Stimulated activated CD4-positive, alpha-beta T cell treated with anti-CD3 and anti-CD28 coated beads, Interleukin-2, amount 100 ng/mL, for 24 hours (primary cell): Measurements from ENCODE around the gene ZNF574.

ENCODE experiments used
- DNase-seq, 2 donors: peaks; one replicate each; pipeline ENCODE4 v3.0.0-alpha.2; 2020

The ZNF574 gene

GRCh38 chr19:42108527-42109389, 32.8 kb downstream of the ZNF574 start:
- peak; percentile 92 for DNase-seq

GRCh38 chr19:42109896-42110295, 33.9 kb downstream of the ZNF574 start:
- no peak for DNase-seq

GRCh38 chr19:42110658-42111057, 34.7 kb downstream of the ZNF574 start:
- no peak for DNase-seq

- DNase-seq: no peak
Measured at GRCh38 chr19:42111384-42111783, 35.4 kb downstream of the ZNF574 start.

GRCh38 chr19:42111811-42112210, 35.8 kb downstream of the ZNF574 start:
- DNase-seq: no peak

- no peak for DNase-seq
Measured at GRCh38 chr19:42113641-42114348, 37.8 kb downstream of the ZNF574 start.

- DNase-seq: no peak
Measured at GRCh38 chr19:42114412-42114811, 38.4 kb downstream of the ZNF574 start.

- DNase-seq: no peak
Measured at GRCh38 chr19:42115219-42115618, 39.3 kb downstream of the ZNF574 start.

- DNase-seq: no peak
Measured at GRCh38 chr19:42115705-42116104, 39.7 kb downstream of the ZNF574 start.

- DNase-seq: no peak
Measured at GRCh38 chr19:42116308-42117075, 40.5 kb downstream of the ZNF574 start.

- DNase-seq: no peak
Measured at GRCh38 chr19:42117076-42117475, 41.1 kb downstream of the ZNF574 start.

GRCh38 chr19:42120276-42120980, 44.5 kb downstream of the ZNF574 start:
- no peak for DNase-seq

GRCh38 chr19:42121036-42121621, 45.2 kb downstream of the ZNF574 start:
- DNase-seq: peak in 1 of 2 donors; percentile 21

- peak; percentile 85 to 86 for DNase-seq
Measured at GRCh38 chr19:42121656-42122069, 45.7 kb downstream of the ZNF574 start.

GRCh38 chr19:42122691-42123607, 47.0 kb downstream of the ZNF574 start:
- peak; percentile 79 to 80 for DNase-seq

- DNase-seq: no peak
Measured at GRCh38 chr19:42123765-42124164, 47.8 kb downstream of the ZNF574 start.

GRCh38 chr19:42124386-42124901, 48.5 kb downstream of the ZNF574 start:
- DNase-seq: no peak

GRCh38 chr19:42125536-42125935, 49.6 kb downstream of the ZNF574 start:
- no peak for DNase-seq

GRCh38 chr19:42126574-42126973, 50.6 kb downstream of the ZNF574 start:
- no peak for DNase-seq

GRCh38 chr19:42129399-42130253, 53.7 kb downstream of the ZNF574 start:
- no peak for DNase-seq
